ENCODE measurements around the gene MSL3. TPM values are rescaled to one million over a fixed set of nuclear protein-coding genes. Genes with fewer than 3 reads are reported as not detected.

The MSL3 gene, protein sequence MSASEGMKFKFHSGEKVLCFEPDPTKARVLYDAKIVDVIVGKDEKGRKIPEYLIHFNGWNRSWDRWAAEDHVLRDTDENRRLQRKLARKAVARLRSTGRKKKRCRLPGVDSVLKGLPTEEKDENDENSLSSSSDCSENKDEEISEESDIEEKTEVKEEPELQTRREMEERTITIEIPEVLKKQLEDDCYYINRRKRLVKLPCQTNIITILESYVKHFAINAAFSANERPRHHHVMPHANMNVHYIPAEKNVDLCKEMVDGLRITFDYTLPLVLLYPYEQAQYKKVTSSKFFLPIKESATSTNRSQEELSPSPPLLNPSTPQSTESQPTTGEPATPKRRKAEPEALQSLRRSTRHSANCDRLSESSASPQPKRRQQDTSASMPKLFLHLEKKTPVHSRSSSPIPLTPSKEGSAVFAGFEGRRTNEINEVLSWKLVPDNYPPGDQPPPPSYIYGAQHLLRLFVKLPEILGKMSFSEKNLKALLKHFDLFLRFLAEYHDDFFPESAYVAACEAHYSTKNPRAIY
- 32.1 and 33.3 TPM in 2 replicates for total RNA-seq
- long read RNA-seq, transcript MSL3-233 (12 exons, 2,507 nt), result minor isoform, 14 of 99 reads
- long read RNA-seq, transcript MSL3-201 (13 exons, 2,364 nt), result major isoform, 45 of 99 reads
- long read RNA-seq, partial matches to known transcripts, result 11 of 99 reads
- long read RNA-seq, other reads (novel, unspliced or antisense), result 14 of 99 reads

DNA sequence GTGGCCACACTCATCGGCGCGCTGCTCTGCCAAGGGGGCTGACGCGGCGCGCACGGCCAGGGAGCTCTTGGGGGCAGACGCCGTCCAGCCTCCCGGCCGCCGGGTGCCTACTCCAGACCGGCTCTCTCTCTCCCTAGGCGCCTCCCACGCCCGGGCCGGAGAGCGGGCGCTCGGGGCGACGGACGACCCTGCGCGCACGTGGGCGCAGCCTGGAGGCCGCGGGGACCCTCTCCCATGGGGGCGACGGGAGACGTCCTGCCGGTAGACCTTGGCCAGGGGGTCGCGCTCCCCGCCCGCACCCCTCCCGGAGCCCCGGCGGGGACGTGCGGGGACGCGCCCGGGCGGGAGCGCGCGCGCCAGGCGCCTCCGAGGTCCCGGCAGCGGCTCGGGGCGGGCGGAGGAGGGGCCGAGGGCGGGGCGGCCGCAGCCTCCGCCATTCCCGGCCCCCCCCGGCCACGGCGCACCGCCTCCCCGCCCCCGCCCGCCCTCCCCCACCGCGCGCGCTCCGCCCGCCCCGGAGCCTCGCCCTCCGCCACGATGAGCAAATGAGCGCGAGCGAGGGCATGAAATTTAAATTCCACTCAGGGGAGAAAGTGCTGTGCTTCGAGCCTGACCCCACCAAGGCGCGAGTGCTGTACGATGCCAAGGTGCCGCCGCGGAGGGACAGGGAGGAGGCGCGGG lies at the start of gene MSL3:
TSS of gene MSL3 (plus strand) at position 519 of the 681 bp plus-strand sequence. CDS start at position 546, 27 bp downstream.
- peaks cover 13% of the 10 kb centered on the region for H3K4me1 Mint-ChIP-seq (ENCODE audit: low read depth)
- no peak for TF ChIP-seq CTCF (IDR thresholded peaks at IDR 0.05; ENCODE audit: unreplicated experiment)
- DNase-seq (ENCODE audit: low spot score, unreplicated experiment), result peak; percentile 47
- H3K27ac Mint-ChIP-seq, result peak within 1 kb of the TSS; percentile 96
- peaks cover 5% of the 10 kb centered on the region for H3K36me3 Mint-ChIP-seq (ENCODE audit: insufficient read depth)
- H3K4me3 Mint-ChIP-seq (ENCODE audit: low read depth), result peak within 1 kb of the TSS; percentile 90
- H3K9me3 Mint-ChIP-seq (ENCODE audit: low read depth), result peaks cover 24% of the 10 kb centered on the region
- H3K27me3 Mint-ChIP-seq, result peaks cover 4% of the 10 kb centered on the region

GRCh38 chrX:11722304-11722703 lies 35.7 kb upstream of the MSL3 start:
- H3K4me3 Mint-ChIP-seq (ENCODE audit: low read depth), result no peak overlapping the region
- H3K4me1 Mint-ChIP-seq (ENCODE audit: low read depth), result no peaks in the 10 kb centered on the region
- H3K9me3 Mint-ChIP-seq (ENCODE audit: low read depth), result peaks cover 7% of the 10 kb centered on the region
- no peaks in the 10 kb centered on the region for H3K27me3 Mint-ChIP-seq
- H3K27ac Mint-ChIP-seq, result no peak overlapping the region
- no peaks in the 10 kb centered on the region for H3K36me3 Mint-ChIP-seq (ENCODE audit: insufficient read depth)
- DNase-seq (ENCODE audit: low spot score, unreplicated experiment), result no peak
- TF ChIP-seq CTCF (IDR thresholded peaks at IDR 0.05; ENCODE audit: unreplicated experiment), result no peak

DNA sequence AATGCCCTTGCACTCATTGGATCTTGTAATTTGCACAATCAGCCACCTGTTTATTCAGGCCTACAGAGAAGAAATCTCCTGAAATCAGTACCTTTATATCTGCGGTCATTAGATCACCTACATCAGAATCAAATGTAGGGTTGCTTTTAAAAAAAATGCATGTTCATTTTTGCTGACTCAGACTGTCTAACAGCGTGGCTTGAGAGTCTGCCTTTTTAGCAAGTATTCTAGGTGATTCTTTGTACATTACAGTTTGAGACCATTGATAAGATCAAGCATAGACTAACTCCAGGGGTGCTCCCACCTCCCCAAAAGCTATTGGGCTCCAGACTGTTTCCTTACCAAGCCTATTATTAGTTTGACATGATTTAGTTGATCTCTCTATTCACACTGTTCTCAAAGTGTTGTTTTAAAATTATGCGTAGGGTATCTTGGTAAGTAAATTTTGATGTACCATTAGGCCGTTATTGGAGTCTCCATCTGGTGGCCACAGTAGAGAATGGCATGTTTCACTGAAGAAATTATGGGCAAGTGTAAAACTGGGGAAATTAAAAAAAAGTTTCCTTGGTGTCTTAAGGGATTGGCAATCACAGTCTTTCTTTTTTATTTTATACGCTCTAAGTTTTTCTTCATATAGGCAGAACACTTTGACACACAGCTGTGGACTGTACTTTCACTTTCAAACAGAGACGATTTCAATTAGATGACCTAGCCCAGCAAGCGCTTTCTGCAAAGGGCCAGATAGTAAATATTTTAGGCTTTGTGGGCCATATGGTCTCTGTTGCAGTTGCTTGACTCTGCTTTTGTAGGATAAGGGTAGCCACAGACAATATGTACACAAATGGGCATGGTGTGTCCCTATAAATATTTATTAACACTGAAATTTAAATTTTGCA lies 33.7 kb upstream of the MSL3 start:
- no peaks in the 10 kb centered on the region for H3K27me3 Mint-ChIP-seq
- no peaks in the 10 kb centered on the region for H3K4me1 Mint-ChIP-seq (ENCODE audit: low read depth)
- H3K36me3 Mint-ChIP-seq (ENCODE audit: insufficient read depth), result no peaks in the 10 kb centered on the region
- no peak overlapping the region for H3K27ac Mint-ChIP-seq
- H3K9me3 Mint-ChIP-seq (ENCODE audit: low read depth), result peaks cover 13% of the 10 kb centered on the region
- peak; percentile 67 for TF ChIP-seq CTCF (IDR thresholded peaks at IDR 0.05; ENCODE audit: unreplicated experiment)
- H3K4me3 Mint-ChIP-seq (ENCODE audit: low read depth), result no peak overlapping the region
- DNase-seq (ENCODE audit: low spot score, unreplicated experiment), result no peak

- no peak for TF ChIP-seq CTCF (IDR thresholded peaks at IDR 0.05; ENCODE audit: unreplicated experiment)
- Mint-ChIP-seq H3K4me1 (ENCODE audit: low read depth) (no peaks in the 10 kb centered on the region), H3K36me3 (ENCODE audit: insufficient read depth) (no peaks in the 10 kb centered on the region), H3K27ac (no peak overlapping the region), H3K27me3 (no peaks in the 10 kb centered on the region), H3K9me3 (ENCODE audit: low read depth) (peaks cover 18% of the 10 kb centered on the region), H3K4me3 (ENCODE audit: low read depth) (no peak overlapping the region)
- DNase-seq (ENCODE audit: low spot score, unreplicated experiment), result no peak
Measured at GRCh38 chrX:11725631-11726442, 32.2 kb upstream of the MSL3 start.
